ENCODE results near the gene MRPS6.

MRPS6 gene

GRCh38 chr21:34071683-34072082 is 1.7 kb upstream of the MRPS6 start:
- no peak for DNase-seq (ENCODE audit: low read depth in 3 of 3)

DNA sequence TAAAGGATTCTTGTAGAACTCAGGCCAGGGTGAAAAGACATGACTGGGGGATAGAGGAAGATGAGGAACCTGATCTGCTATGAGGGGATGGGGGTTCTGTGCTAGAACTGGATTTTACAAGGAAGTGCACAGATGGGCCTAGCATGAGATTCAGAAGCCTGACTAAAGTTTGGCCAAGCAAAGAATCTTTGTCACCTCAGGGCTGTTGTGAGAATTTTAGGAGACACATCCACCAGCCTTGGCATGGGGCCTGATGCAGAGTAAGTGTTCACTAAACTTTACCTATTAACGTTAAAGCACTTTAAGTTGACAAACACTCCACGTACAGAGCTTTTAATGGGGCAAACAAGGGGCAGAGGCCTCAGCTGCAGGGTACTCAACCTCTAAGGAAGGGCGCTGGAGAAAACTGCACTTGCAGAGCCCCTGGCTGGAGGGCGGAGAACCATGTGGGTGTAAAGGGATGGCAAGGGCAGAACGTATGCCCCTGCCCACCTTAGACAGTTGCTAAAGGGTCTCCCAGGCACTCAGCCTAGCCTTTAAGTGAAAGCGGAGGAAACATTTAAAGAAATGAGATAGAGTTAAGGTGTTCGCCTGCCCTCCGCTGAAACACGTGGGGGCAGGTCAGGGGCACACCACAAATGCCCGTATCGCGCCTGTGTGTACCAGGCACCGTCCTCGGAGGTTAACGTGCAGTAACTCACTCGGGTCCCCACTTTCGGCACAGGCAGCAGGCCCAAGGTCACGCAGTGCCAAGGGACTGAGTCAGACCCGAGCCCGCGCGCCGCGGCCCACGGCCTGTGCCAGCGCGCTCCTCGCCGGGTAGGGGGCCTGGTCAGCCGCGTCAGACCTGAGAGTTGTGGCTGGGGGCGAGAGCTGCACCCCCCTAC is 990 bp upstream of the MRPS6 start:
- DNase-seq (ENCODE audit: low read depth in 3 of 3): peak in 1 of 3 donors; percentile 19

GRCh38 chr21:34073749-34074282 is 438 bp downstream of the MRPS6 start:
- DNase-seq (ENCODE audit: low read depth in 3 of 3): peak in 1 of 3 donors; percentile 13

GRCh38 chr21:34074283-34075090 is 1.1 kb downstream of the MRPS6 start:
- no peak for DNase-seq (ENCODE audit: low read depth in 3 of 3)

DNA sequence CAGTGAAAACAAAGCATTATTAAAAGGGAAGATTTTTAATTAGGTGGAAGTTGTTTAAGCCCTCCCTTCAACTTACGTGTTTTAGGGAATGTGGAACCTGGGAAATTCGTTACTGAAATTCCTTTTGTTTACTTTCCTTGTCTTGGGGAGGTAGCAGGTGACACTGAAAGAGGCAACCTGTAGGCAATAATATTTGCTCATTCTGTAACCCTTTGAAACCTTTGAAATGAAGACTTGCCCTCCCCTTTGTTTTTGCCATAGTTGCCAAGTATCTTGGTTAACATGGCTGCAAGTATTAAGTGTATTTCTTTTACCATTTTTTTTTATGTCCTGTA is 1.7 kb downstream of the MRPS6 start:
- no peak for DNase-seq (ENCODE audit: low read depth in 3 of 3)

GRCh38 chr21:34075760-34076660 is 2.6 kb downstream of the MRPS6 start:
- DNase-seq (ENCODE audit: low read depth in 3 of 3): no peak

- DNase-seq (ENCODE audit: low read depth in 3 of 3): no peak
These were observed 3.5 kb downstream of the MRPS6 start for GRCh38 chr21:34076835-34077234.

GRCh38 chr21:34077888-34078287 is 4.5 kb downstream of the MRPS6 start:
- DNase-seq (ENCODE audit: low read depth in 3 of 3): no peak

DNA sequence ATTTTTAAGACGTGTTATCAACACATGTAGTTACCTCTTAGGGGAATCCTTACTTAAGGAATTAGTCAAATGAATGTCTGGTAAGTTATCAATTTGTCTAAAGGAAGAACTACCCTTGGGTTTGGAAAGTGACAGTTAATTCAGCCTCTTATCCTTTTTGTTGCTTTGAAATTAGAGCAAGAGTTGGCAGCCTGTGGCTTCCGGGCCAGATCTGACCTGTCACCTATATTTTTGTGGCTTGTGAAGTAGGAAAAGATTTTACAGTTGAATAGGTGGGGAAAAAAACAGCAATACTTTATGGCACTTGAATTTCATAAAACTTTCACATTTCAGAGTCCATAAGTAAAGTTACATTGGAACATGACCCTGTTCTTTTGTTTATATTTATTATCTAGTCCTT is 5.5 kb downstream of the MRPS6 start:
- DNase-seq (ENCODE audit: low read depth in 3 of 3): no peak

- DNase-seq (ENCODE audit: low read depth in 3 of 3): no peak
These were observed 7.3 kb downstream of the MRPS6 start for GRCh38 chr21:34080710-34081109.

- DNase-seq (ENCODE audit: low read depth in 3 of 3): no peak
These were observed 9.4 kb downstream of the MRPS6 start for GRCh38 chr21:34082769-34083168.

DNA sequence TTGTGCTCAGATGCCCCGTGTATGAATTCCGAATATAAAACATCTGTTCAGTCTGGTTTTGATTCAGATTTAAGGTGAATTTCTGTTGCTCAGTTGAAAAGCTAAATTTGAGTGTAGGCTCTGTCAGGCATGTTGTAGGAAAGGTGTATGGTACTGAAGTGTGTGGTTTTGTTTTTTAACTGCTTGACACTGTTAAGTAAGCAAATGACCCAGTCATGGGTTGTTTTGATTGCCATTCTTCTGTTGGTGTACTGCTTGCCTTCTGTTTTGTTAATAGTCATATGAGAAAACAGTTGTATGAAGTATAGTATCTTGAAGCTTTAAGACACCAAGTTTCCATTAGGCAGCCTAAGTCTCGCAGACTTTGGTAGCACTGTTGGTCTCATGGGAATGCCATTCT is 10.0 kb downstream of the MRPS6 start:
- no peak for DNase-seq (ENCODE audit: low read depth in 3 of 3)

DNA sequence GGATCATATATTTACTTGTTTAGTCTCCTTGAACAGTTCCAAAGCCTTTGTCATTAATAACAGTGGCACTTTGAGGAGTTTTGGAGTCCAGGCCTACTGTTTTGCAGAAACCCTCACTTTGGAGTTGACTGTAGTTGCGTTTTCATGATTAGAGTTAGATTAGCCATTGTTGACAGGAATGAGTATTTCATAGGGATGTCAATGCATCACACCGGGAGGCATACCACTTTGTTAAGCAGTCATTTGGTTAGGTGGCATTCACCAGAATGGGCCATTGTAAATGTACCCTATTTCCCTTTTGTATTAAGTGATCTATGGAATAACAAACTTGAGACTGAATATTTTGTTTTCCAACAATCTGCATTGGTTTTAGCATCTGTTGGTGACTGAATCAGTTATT is 11.8 kb downstream of the MRPS6 start:
- DNase-seq (ENCODE audit: low read depth in 3 of 3): no peak

DNA sequence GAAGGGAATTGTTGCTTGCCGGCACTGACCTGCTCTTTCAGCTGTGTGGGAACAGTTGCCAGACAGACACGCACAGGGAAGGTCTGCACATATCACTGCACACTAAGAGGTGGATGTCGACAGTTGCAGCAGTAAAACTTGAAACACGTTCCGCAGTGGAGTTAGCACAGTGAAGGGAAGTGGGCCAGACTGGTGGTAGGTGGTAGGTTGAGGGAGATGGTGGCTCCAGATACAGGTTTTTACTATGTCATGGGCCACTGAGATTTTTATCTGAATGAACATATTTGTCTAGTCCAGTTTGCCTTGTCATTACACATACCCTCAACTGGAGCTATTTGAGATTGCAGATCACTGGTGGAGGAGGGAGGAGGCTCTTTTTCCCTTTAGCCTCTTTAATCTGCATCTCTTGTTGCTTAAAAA is 13.5 kb downstream of the MRPS6 start:
- no peak for DNase-seq (ENCODE audit: low read depth in 3 of 3)

DNA sequence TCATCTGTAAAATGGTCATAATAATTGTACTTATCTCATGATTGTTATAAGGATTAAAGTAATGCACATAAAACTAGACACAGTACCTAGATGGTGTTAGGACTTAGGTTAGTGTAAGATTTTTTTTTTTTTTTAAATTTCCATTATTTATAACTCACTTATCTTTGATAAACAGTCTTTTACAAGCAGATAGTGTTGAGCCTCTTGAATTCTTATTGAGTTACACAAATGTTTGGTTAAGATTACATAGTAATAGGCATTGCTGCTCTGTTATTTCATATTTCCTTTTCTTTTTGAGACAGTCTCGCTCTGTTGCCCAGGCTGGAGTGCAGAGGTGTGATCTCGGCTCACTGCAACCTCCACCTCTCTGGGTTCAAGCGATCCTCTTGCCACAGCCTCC is 15.4 kb downstream of the MRPS6 start:
- DNase-seq (ENCODE audit: low read depth in 3 of 3): no peak

- DNase-seq (ENCODE audit: low read depth in 3 of 3): no peak
These were observed 17.7 kb downstream of the MRPS6 start for GRCh38 chr21:34091032-34091431.

DNA sequence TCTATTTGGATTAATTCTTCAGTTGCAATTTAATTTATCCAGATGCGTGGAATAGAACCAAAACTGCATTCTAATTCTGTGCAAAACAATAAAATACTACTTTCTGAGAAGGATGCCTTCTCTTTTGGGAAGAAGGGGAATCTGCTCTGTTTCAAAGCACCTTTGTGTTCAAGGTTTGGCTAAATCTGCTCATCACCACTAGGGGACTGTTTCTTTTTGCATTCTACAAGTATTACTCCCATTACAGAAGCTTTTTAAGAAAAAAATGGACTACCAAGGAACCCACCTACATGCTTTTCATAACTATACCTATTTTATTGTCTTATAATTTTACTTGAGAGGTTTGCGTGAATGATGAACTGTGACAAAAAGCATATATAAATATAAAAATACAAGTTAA is 18.2 kb downstream of the MRPS6 start:
- DNase-seq (ENCODE audit: low read depth in 3 of 3): no peak

DNA sequence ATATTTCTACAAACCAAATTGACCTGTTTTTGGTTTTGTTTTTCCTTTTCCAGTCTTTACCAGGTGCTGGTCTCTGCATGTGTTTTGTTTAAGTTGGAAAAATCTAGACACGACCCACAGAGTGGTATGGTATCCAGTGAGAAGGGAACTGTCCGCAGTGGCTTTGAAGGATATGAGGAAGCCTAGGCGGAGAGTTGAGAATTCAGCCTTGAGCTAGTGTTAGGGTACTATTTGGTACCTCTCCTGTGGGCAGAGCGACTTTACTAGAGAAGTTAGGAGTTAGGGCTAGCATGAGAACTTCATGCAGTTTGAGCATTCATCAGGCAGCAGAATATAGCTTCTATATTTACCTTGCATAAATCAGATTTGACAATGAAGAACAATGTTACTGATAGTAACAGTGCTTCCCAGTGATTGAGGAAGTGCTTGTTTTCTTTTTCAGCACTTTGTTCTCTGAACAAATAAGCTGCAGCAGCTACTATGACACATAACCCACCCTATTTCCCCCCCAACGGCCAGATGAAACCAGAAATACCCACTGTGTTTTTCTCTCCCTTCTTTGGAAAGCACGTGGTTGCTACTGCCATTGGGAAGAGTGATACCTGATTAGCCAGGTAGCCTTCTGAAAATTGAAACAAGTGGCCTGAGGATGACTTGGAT is 19.0 kb downstream of the MRPS6 start:
- DNase-seq (ENCODE audit: low read depth in 3 of 3): no peak

GRCh38 chr21:34093083-34093482 is 19.7 kb downstream of the MRPS6 start:
- DNase-seq (ENCODE audit: low read depth in 3 of 3): no peak

- no peak for DNase-seq (ENCODE audit: low read depth in 3 of 3)
These were observed 21.6 kb downstream of the MRPS6 start for GRCh38 chr21:34094949-34095348.

DNA sequence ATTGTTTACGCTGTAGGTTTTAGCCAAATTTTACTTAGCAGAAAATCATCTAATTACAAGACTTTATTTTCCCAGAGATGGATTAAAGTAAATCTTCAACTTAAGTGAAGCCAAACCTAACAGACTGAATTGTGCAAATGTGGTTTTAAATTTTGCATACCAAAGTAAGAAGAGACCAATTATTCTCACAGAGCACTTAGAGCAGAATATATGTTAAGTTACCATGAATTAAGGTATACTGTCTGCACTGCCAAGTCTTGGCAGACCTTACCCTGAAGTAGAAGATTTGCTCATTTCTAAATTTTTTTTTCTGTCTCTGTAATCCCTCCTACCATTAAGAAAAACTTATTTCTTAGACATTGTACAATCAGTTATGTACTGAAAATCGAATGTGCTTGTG is 24.1 kb downstream of the MRPS6 start:
- DNase-seq (ENCODE audit: low read depth in 3 of 3): no peak
